Stimulated activated CD4-positive, alpha-beta T cell treated with anti-CD3 and anti-CD28 coated beads, Interleukin-2, amount 100 ng/mL, for 24 hours (primary cell): Measurements from ENCODE around the gene UNC45B.
"Not testable (repeated sequence)": the region's sequence is repeated elsewhere in the genome, so short reads cannot be mapped to it uniquely, and the experiment has no call there.

Experiments
- DNase-seq, 2 donors: peaks; one replicate each; pipeline ENCODE4 v3.0.0-alpha.2; 2020

Gene UNC45B

GRCh38 chr17:35147375-35147905 lies at the start of gene UNC45B:
Gene UNC45B, plus strand, starts transcription at chr17:35147817. Its CDS starts 447 bp downstream, at chr17:35148264.
- no peak for DNase-seq

- no peak for DNase-seq
Observed at GRCh38 chr17:35099908-35100307, 47.7 kb upstream of the UNC45B start.

- no peak for DNase-seq
Observed at GRCh38 chr17:35101036-35101435, 46.6 kb upstream of the UNC45B start.

- no peak for DNase-seq
Observed at GRCh38 chr17:35101725-35102124, 45.9 kb upstream of the UNC45B start.

GRCh38 chr17:35103271-35103670 lies 44.3 kb upstream of the UNC45B start:
- DNase-seq = no peak

- no peak for DNase-seq
Observed at GRCh38 chr17:35104844-35105450, 42.7 kb upstream of the UNC45B start.

- DNase-seq = not testable (repeated sequence)
Observed at GRCh38 chr17:35110791-35111190, 36.8 kb upstream of the UNC45B start.

- no peak for DNase-seq
Observed at GRCh38 chr17:35116845-35117244, 30.8 kb upstream of the UNC45B start.

- DNase-seq = peak in 1 of 2 donors; percentile 36
Observed at GRCh38 chr17:35117984-35118383, 29.6 kb upstream of the UNC45B start.

GRCh38 chr17:35119370-35120165 lies 28.0 kb upstream of the UNC45B start, which contains the start of gene RAD51D:
Gene RAD51D, minus strand, starts transcription at chr17:35119860. Its CDS starts 247 bp downstream, at chr17:35119613.
- DNase-seq = peak; percentile 78 to 85

- no peak for DNase-seq
Observed at GRCh38 chr17:35121315-35121714, 26.3 kb upstream of the UNC45B start, which contains the start of gene FNDC8. Gene FNDC8, plus strand, starts transcription at chr17:35121615. Its CDS starts 79 bp downstream, at chr17:35121694.

GRCh38 chr17:35127751-35128514 lies 19.7 kb upstream of the UNC45B start:
- DNase-seq = no peak

- DNase-seq = no peak
Observed at GRCh38 chr17:35129154-35129972, 18.3 kb upstream of the UNC45B start.

GRCh38 chr17:35129973-35130351 lies 17.7 kb upstream of the UNC45B start:
- no peak for DNase-seq

GRCh38 chr17:35130392-35130791 lies 17.2 kb upstream of the UNC45B start:
- no peak for DNase-seq

- no peak for DNase-seq
Observed at GRCh38 chr17:35132099-35132498, 15.5 kb upstream of the UNC45B start.

GRCh38 chr17:35132816-35133550 lies 14.6 kb upstream of the UNC45B start:
- DNase-seq = no peak

- DNase-seq = no peak
Observed at GRCh38 chr17:35135322-35135721, 12.3 kb upstream of the UNC45B start.

GRCh38 chr17:35138218-35138617 lies 9.4 kb upstream of the UNC45B start:
- no peak for DNase-seq

- peak; percentile 91 to 92 for DNase-seq
Observed at GRCh38 chr17:35141681-35142466, 5.7 kb upstream of the UNC45B start, which contains the start of gene NLE1. Gene NLE1, minus strand, starts transcription at chr17:35142303. Its CDS starts 28 bp downstream, at chr17:35142275.

- DNase-seq = no peak
Observed at GRCh38 chr17:35142467-35142796, 5.2 kb upstream of the UNC45B start.
